SK-MEL-5 (cell line): ENCODE results near the gene DNAL1. TPM values are rescaled to one million over a fixed set of nuclear protein-coding genes. Genes with fewer than 3 reads are reported as not detected.

Experiments
- DNase-seq: peaks from one replicate; pipeline ENCODE4 v3.0.0-alpha.2; 2016; ENCODE audit warnings: low read depth, low spot score
- in situ Hi-C: cut with HindIII; loops from 2 replicates; pipeline ENCODE4 v1.10.0; 2016; ENCODE audit warnings: low sequenced_read_pairs, high pct_unique_total_duplicates, low pct_unique_long_range_greater_than_20kb
- total RNA-seq: library from RNA; depleted of rRNA; stranded (reverse); fragments of >200 nt; shearing (Covaris generic); gene quantifications from 2 replicates; pipeline ENCODE4 v1.2.3, GENCODE V29; 2014

DNAL1 gene
- total RNA-seq, 1 experiment from 2014 or later = 7.1 TPM

DNA sequence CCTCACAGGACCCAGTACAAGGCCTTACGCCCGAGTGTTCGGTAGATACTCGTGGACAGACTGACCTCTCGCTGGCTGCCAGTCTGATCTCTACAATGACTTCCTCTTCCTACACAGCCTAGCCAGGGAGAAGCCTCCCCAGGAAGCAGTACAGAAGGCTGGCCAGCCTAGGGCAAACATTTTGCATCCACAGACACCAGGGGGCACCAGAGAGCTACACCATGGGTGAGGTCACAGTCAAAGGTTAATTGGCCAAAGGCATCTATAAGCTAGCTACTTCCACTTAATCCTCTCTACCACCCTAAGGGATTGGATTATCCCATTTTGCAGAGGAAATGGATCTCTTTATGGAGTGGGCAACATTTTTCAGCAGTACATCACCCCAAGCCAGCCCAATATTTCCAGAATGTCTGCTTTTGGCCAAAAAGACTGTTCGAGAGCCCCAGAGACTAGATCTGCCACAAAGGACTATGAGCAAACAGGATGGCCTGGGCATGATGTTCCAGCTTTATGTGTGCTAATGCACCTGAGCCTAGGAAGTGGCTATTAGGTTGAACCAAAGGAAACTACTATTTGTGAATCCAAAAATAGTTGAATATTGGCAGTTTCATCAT lies 84.0 kb downstream of the DNAL1 start:
- peak; percentile 87 for DNase-seq
- in situ Hi-C loops = no loop called here

DNA sequence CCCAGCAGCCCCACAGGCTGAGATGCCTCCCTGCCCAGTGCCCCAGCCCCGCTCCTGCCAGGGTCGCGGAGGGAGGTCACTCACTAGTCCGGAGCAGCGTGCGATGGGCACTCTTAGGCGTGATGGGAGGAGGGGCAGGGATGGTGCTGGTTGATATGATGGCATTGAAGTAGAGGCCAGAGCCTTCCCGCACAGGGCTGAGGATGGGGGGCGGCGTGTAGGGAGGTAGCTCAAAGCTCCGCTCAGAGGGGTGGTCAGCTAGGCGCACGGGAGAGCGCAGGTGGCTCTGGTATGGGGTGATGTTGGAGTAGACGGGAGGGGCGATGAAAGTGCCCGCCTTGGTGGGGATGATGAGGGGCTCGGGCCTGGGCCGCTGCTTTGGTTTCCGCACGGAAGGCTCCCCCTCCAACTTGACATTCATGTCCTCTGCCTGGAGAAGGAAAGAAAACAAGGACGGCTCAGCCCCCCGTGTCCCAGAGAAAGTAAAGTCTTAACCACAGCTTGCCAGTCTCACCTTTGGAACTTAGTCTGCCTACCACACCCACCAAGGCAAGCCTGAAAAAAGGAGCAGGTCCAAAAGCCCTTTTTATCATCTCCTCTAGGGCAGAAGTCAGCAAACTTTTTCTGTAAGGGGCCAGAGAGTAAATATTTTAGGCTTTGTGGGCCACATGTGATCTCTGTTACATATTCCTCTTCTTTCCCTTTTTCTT lies 84.9 kb downstream of the DNAL1 start:
- in situ Hi-C loops = no loop called here
- no peak for DNase-seq

- in situ Hi-C loops = no loop called here
These were observed 86.3 kb downstream of the DNAL1 start for GRCh38 chr14:73731111-73731510.

DNA sequence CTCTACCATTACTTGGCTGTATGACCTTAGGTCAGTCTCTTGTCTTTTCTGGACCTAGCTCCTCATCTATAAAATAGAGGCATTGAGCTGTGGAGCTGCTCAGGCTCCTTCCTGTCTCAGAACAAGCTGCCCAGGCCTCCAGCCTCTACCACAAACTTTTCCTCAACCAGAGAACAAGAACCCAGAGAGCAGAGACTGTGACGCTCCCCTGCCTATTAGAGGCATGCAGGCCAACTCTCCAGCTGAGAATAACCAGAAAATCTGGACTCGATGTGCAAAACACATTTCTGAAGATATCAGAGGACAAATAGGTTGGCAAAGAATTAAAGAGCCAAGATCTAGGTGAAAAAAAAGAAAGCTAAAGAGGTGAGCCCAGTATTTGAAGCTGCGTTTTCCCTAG lies 87.2 kb downstream of the DNAL1 start:
- no peak for DNase-seq
- in situ Hi-C loops = no loop called here

More at GRCh38 chr14:73731111-73731510, 86.3 kb downstream of the DNAL1 start:
- DNase-seq = no peak

DNA sequence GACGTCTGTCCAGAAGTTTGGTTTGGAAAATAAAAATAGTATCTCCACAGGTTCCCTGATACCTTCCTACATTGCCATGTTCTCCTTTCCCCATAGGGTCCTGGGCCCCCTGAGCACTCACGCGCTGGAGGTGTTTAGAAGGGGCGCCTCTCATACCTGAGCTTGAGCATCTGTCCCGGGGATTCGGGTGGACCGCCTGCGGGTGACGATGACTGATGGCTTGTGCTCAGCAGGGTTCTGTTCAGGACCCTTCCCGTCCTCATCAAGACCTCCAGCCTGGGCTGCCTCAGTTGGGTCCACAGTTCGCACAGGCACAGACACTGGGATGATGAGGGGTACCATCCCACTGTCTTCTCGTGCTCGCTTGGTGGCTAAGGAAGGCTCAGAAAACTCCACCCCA lies 92.1 kb downstream of the DNAL1 start:
- in situ Hi-C loops = no loop called here
- DNase-seq = no peak

DNA sequence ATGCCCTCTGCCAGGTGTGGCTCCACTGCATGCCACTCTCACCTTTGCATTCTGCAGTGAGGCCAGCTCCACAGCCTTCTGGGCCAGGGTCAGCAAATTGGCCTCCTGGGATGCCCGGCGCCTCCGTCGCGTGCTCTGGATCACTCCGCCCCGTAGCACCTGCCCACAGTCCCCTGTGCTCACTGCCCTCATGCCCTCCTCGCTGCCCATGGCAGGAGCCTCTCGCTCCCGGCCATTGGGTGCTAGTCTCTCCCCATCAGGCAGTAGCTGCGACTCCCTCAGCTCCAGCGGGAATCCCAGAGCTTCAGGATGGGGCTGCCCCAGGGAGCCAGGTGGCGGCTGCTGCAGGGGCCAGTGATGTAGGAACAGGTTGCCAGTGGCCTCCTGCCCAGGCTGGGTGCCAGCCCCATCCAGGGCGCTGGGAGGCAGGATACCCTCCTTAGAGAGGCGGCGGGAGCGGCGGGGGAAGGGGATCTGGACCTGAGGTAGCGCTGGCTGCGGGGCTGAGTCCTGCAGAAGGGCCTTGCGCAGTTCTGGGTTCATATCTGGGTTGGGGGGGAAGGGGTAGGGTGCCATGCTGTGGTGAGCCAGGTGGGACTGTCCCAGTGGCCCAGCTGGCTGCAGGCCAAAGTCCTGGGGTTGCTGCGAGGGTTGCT lies 93.9 kb downstream of the DNAL1 start:
- in situ Hi-C loops = no loop called here

GRCh38 chr14:73739174-73739898 lies 94.5 kb downstream of the DNAL1 start:
- no peak for DNase-seq
- in situ Hi-C loops = no loop called here

More for the DNA sequence above, 93.9 kb downstream of the DNAL1 start:
- no peak for DNase-seq

DNA sequence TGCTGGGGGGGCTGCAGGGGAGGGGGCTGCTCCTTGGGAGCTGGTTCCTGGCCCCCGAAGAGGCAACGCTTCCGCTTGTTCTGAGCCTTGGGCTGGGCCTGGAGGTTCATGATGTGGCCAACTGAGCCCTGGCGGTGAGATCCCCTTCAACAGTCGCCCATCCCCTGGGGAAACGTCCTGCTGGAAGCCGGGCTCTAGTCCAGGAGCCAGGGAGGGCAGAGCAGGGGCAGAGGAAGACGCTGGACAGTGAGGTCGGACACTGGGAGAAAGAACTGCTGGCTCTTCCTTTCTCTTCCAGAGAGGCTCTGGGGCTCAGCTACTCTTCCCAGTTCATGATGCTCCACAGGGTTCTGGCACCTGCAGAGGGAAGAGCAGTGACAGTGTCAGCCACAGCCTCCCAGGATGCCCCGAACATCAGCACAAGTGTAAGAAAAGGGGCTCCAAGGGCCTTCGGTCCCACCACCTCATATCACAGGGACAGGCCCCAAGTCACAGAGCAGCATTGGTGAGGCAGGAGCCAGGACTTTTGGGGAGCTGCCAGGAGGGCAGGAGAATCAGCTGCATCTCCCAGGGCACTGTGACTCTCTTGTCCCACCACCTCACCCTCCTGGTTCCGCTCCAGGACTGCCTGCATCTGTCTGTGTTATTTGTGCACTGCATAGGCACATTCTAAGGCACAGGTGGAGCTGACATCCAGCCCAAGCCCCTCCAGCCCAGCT lies 95.3 kb downstream of the DNAL1 start:
- in situ Hi-C loops = no loop called here
- DNase-seq = no peak

GRCh38 chr14:73740618-73741326 lies 96.0 kb downstream of the DNAL1 start:
- no peak for DNase-seq
- in situ Hi-C loops = no loop called here

- no peak for DNase-seq
- in situ Hi-C loops = no loop called here
These were observed 96.6 kb downstream of the DNAL1 start for GRCh38 chr14:73741386-73741875.

- in situ Hi-C loops = no loop called here
- DNase-seq = no peak
These were observed 97.2 kb downstream of the DNAL1 start for GRCh38 chr14:73741876-73742519.

DNA sequence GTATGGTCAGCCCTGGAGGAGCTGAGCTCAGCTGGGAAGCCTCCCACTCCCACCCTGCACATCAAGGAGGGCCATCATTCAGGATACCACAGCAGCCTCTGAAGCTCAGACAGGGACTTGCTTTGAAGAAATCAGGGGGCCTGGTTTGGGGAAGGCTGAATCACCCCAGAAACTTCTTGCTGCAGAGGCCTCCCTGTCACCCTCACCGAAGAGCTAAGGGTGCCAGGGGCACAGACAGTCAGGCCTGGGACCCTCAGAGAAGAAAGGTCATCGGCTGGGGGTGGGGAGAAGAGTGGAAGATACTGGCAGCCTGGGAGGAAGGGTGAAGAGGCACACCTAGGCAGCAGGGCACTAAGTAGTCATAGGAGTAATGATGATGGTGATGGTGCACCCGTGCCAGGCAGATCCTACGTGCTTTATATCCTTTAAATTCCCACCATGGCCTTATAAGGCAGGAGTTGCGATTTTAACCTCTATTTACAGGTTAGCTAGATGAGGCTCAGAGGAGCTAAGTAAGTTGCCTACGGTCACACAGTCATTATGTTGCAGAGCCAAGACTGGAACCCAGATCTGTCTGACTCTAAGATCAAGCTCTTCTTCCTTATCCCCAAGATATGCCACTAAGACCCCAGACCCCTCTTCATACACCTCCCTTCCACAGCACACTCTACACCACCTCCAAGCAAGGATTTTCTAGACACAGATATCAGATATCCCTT lies 97.9 kb downstream of the DNAL1 start:
- DNase-seq = no peak
- in situ Hi-C loops = no loop called here

DNA sequence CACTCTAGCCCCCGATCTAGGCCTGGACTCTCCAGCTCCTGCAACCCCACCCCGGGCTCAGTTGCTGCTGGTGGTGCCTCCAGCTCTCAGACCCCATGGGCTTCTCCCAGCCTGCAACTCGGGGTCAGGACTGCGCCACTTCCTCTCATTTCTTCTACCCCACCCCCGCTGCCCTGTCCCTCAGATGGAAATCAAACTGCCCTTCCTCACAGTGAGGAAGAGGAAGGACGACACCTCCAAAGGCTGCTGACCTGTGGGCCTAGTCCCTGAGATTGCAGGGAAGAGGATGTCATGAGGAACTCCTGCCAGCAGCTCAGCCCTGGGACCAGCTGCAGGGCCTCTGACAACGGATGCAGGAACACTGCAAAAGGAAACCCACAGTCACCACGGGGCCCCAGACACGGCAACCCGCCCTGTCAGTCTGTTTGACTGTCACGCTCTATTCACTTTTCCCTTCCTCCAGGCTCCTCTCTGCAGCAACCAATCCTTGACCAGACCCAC lies 98.7 kb downstream of the DNAL1 start:
- in situ Hi-C loops = no loop called here

DNA sequence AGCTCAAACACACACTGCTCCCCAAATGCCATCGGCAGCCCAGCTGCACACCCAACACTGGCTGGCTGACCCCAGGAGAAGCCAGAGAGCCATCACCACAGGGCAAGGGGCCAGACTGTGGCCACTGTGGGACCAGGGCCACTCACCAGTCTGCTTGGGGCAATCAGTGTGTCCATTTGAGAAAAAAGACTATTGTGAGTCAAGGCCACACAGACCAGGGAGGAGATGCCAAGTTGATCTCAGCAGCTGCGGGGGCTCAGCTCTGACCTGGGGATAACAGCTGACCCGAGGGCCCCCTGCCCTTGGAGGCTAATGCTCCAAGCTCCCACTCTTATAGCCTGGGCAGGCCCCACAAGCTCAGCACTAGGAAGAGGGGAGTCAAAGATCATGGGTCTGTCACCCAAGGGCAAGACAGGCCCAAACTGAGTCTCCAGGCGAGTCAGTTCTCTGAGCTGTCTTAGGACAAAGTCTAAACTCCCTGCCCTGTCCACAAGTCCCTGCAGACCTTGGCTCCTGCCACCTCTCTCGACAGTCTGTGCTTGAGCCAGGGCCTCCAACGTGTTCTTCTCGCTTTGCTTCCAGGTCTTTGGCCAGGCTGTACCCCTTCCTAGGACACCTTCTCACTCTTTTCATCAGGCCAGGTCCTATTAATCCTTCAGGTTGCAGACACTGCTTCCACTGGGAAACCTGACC lies 99.5 kb downstream of the DNAL1 start:
- DNase-seq = no peak
- in situ Hi-C loops = no loop called here

More for the DNA sequence above, 98.7 kb downstream of the DNAL1 start:
- no peak for DNase-seq

- no peak for DNase-seq
- in situ Hi-C loops = no loop called here
These were observed 100.2 kb downstream of the DNAL1 start for GRCh38 chr14:73744874-73745529.
